GM18909 (cell line): ENCODE measurements around the gene PGAP3.
A peak's percentile ranks its signal among the peaks of the same experiment; 100 is the strongest.

Experiments used
- ATAC-seq: cut with Tn5 transposase; IDR thresholded peaks from one replicate; pipeline ENCODE4 v1.9.1; 2021; ENCODE audit warnings: mild to moderate bottlenecking; ENCODE audit not compliant: unreplicated experiment, poor library complexity

PGAP3 gene

DNA sequence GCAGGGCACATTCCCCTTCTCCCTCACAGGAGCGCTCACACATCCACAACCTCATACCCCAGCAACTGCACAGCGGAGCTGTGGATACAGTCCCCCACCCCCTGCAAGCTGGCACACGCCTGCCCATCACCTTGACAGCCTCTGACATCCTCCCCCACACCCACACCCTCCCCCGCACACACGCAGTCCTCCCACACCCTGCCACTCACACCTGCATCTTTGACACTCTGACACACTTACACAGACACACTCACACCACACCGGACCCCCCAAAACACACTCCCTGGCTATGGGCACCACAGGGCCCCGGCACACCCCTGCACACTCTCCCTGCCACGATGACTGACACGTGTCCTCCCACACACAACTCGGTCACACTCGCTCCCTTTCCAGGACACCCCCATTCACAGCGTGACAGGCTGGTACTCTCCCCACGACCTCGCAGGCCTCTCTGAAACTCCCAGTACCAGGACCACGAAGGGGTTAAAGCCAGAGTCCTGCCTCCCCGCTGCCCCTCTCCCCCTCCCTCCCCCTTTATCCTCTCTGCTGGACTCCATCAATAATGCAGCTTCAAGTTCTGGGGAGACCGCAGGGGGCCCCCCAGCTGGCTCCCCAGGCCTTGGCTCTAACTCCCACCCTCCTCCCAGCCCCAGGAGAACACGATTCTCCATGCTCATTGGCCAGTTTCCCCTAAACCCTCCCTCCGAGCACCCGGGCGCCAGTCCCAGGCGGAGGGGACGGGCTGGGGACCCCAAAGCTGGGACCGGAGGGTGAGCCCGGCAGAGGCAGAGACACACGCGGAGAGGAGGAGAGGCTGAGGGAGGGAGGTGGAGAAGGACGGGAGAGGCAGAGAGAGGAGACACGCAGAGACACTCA, 61.4 kb downstream of the PGAP3 start, which contains the start of gene PPP1R1B:
Gene PPP1R1B (plus strand): TSS at position 782 of the 876 bp plus-strand sequence. CDS start 441 bp downstream, outside the sequence.
- ATAC-seq: no peak

DNA sequence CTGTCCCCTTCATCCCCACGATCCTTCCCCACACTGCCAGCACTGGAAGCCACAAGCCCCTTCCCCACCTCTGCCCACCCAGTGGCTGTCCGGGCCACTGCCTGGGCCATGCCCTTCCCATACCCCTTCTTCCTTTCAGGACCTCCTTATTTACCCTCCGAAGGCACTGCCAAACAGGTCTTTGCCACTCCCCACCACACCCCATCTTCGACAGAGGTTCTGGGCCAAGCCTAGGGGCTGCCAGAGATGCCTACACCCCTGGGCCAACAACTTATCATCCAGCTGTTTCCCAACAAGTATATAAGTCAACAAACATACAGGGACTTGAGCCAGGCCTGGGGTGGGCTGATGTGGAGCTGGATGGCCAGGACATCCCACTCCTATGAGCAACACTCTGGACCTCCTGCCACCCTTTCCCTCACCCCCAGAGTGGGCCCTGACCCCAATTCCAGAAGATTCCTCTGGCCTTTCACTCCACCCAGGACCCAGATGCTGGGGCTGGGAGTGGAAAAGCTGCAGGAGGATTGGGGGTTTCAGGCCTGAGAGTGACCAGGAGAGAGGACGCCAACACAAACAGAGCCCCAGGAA, 62.6 kb downstream of the PGAP3 start:
- no peak for ATAC-seq

DNA sequence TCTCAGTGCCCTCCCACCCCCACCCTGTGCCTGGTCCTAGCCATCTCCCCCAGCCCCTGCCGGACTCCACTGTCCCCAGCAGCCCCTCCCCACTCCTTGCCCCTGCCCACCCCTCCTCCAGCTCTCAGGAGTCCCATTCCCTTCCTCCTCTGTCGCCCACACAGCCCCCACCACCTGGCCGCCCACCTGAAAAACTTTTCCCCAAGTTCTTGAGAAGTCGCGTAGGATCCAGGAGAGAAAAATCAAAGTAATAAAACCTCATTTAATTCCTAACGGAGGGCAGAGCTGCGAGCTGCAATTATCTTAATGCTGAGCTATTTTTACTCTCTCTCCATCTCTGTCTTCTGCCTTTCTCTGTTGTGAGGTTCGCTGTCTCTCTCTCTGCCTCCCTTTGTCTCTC, 63.5 kb downstream of the PGAP3 start:
- ATAC-seq: no peak

DNA sequence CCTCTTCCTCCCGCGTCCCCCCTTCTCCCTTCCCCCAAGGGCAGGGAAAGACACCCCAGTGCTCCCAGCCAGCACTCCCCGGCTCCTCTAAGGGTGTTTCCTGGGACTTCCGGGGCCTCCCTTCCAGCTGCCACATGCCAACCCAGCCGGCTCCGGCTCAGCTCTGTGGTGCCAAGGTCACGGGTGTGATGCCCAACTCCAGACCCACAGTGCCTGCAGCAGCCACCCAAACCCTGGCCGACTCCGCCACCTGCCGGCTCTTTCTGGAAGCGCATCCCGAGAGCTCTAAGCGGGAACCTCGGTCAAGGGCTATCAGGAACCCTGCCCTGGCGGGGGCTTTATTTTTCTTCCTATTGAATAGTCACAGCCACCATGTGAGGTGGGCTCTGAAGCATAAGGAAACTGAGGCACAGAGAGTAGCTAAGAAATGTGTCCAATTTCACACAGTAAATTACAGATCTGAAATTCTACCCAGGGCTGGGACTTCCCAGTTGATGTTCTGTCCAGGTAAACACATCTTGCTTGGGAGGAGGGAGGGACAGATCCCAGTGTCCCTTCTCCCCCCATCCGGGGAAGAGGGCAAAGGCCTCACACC, 64.4 kb downstream of the PGAP3 start:
- peak; percentile 47 for ATAC-seq

GRCh38 chr17:39622380-39623006, 65.4 kb downstream of the PGAP3 start:
- peak; percentile 7 for ATAC-seq

- ATAC-seq: peak; percentile 61
Measured at GRCh38 chr17:39621523-39622379, 66.1 kb downstream of the PGAP3 start.
